Duodenal mucosa (tissue), 2 donors: ENCODE results near the gene WDR76.

Experiments used
- H3K27ac ChIP-seq: one replicate; pipeline ENCODE4 v1.7.0; 2013; ENCODE audit warnings: low read depth, low read length
- H3K27me3 ChIP-seq, 2 donors: one replicate each; pipeline ENCODE4 v1.7.0; 2013; ENCODE audit warnings: low read length in 2 of 2, control low read depth in 1 of 2; ENCODE audit not compliant: insufficient read depth in 2 of 2, control insufficient read depth in 1 of 2
- H3K36me3 ChIP-seq, 2 donors: one replicate each; pipeline ENCODE4 v1.7.0; 2013; ENCODE audit warnings: low read length in 2 of 2, control low read depth in 1 of 2; ENCODE audit not compliant: insufficient read depth in 2 of 2, control insufficient read depth in 1 of 2
- H3K4me1 ChIP-seq, 2 donors: one replicate each; pipeline ENCODE4 v1.7.0; 2013; ENCODE audit warnings: low read length in 2 of 2, control low read depth in 1 of 2; ENCODE audit not compliant: insufficient read depth in 2 of 2, control insufficient read depth in 1 of 2
- H3K4me3 ChIP-seq, 2 donors: one replicate each; pipeline ENCODE4 v1.7.0; 2013; ENCODE audit warnings: low read length in 2 of 2, low read depth in 1 of 2
- H3K9ac ChIP-seq, 2 donors: one replicate each; pipeline ENCODE4 v1.7.0; 2013; ENCODE audit warnings: low read length in 2 of 2, low read depth in 1 of 2
- H3K9me3 ChIP-seq, 2 donors: one replicate each; pipeline ENCODE4 v1.7.0; 2013; ENCODE audit warnings: low read length in 2 of 2, control low read depth in 1 of 2; ENCODE audit not compliant: control insufficient read depth in 1 of 2

Gene WDR76

GRCh38 chr15:43911235-43911781 is 84.5 kb downstream of the WDR76 start:
- Histone ChIP-seq H3K4me1 (no peaks in the 10 kb centered on the region), H3K27ac (no peak overlapping the region), H3K9ac (no peak overlapping the region), H3K27me3 (no peaks in the 10 kb centered on the region), H3K4me3 (no peak overlapping the region), H3K9me3 (no peaks in the 10 kb centered on the region), H3K36me3 (no peaks in the 10 kb centered on the region)

GRCh38 chr15:43912208-43912607 is 85.4 kb downstream of the WDR76 start:
- H3K27ac ChIP-seq, result no peak overlapping the region
- H3K9me3 ChIP-seq, result no peaks in the 10 kb centered on the region
- H3K4me3 ChIP-seq, result no peak overlapping the region
- no peaks in the 10 kb centered on the region for H3K27me3 ChIP-seq
- no peaks in the 10 kb centered on the region for H3K4me1 ChIP-seq
- H3K36me3 ChIP-seq, result no peaks in the 10 kb centered on the region
- H3K9ac ChIP-seq, result no peak overlapping the region

- Histone ChIP-seq H3K4me1 (no peaks in the 10 kb centered on the region), H3K27me3 (no peaks in the 10 kb centered on the region), H3K9ac (no peak overlapping the region), H3K4me3 (no peak overlapping the region), H3K36me3 (no peaks in the 10 kb centered on the region), H3K27ac (no peak overlapping the region), H3K9me3 (no peaks in the 10 kb centered on the region)
These were observed 86.4 kb downstream of the WDR76 start for GRCh38 chr15:43913026-43913780.

- Histone ChIP-seq H3K36me3 (no peaks in the 10 kb centered on the region), H3K4me3 (no peak overlapping the region), H3K9me3 (no peaks in the 10 kb centered on the region), H3K27ac (no peak overlapping the region), H3K9ac (no peak overlapping the region), H3K27me3 (no peaks in the 10 kb centered on the region), H3K4me1 (no peaks in the 10 kb centered on the region)
These were observed 87.1 kb downstream of the WDR76 start for GRCh38 chr15:43913941-43914340.

- Histone ChIP-seq H3K27me3 (no peaks in the 10 kb centered on the region), H3K9ac (no peak overlapping the region), H3K27ac (no peak overlapping the region), H3K36me3 (no peaks in the 10 kb centered on the region), H3K9me3 (no peaks in the 10 kb centered on the region), H3K4me1 (no peaks in the 10 kb centered on the region), H3K4me3 (no peak overlapping the region)
These were observed 89.0 kb downstream of the WDR76 start for GRCh38 chr15:43915631-43916325.

- Histone ChIP-seq H3K36me3 (no peaks in the 10 kb centered on the region), H3K4me3 (no peak overlapping the region), H3K27ac (no peak overlapping the region), H3K4me1 (no peaks in the 10 kb centered on the region), H3K9me3 (no peaks in the 10 kb centered on the region), H3K9ac (no peak overlapping the region), H3K27me3 (no peaks in the 10 kb centered on the region)
These were observed 89.5 kb downstream of the WDR76 start for GRCh38 chr15:43916326-43916660.
